ENCODE data around the gene BPIFB4.

Gene BPIFB4

GRCh38 chr20:33124994-33125393, 45.6 kb downstream of the BPIFB4 start:
- Histone ChIP-seq H3K79me2 (ENCODE audit: low read length) (no peaks in the 10 kb centered on the region), H3K4me1 (ENCODE audit: low read length) (0 out of 2 replicates have a peak, but pooled peaks cover 3% of the 10 kb centered on the region), H4K20me1 (ENCODE audit: insufficient read depth, low read length) (no peaks in the 10 kb centered on the region), H3K36me3 (replicated peaks; ENCODE audit: insufficient read depth, low read length) (no peaks in the 10 kb centered on the region), H3K9me3 (replicated peaks; ENCODE audit: insufficient read depth, low read length) (no peaks in the 10 kb centered on the region), H3K9me2 (replicated peaks; ENCODE audit: insufficient read depth, low read length) (no peaks in the 10 kb centered on the region), H3K9ac (ENCODE audit: low read length) (no peak overlapping the region), H3K27ac (ENCODE audit: low read length) (no peak overlapping the region), H3F3A (ENCODE audit: insufficient read depth, low read length) (no peaks in the 10 kb centered on the region), H3K4me2 (ENCODE audit: low read depth, low read length) (no peak overlapping the region), H3K27me3 (replicated peaks; ENCODE audit: insufficient read depth, low read length) (peaks cover 33% of the 10 kb centered on the region), H3K4me3 (ENCODE audit: low read length) (no peak overlapping the region), H2AFZ (ENCODE audit: low read length) (no peak overlapping the region)
- DNase-seq: no peak
- TF ChIP-seq EZH2 (optimal IDR thresholded peaks at IDR 0.05; ENCODE audit: low read depth, low read length): no peak
- no peak for TF ChIP-seq EZH2phosphoT487 (IDR thresholded peaks at IDR 0.05; ENCODE audit: low read length)
- no peak for TF ChIP-seq CTCF (IDR thresholded peaks at IDR 0.05; ENCODE audit: low read length)

- H3K4me1 ChIP-seq (ENCODE audit: low read length): no peaks in the 10 kb centered on the region
- no peaks in the 10 kb centered on the region for H3K9me3 ChIP-seq (replicated peaks; ENCODE audit: insufficient read depth, low read length)
- no peak overlapping the region for H3K9ac ChIP-seq (ENCODE audit: low read length)
- no peak overlapping the region for H3K4me3 ChIP-seq (ENCODE audit: low read length)
- peaks cover 33% of the 10 kb centered on the region for H3K27me3 ChIP-seq (replicated peaks; ENCODE audit: insufficient read depth, low read length)
- H2AFZ ChIP-seq (ENCODE audit: low read length): no peak overlapping the region
- H3K79me2 ChIP-seq (ENCODE audit: low read length): no peaks in the 10 kb centered on the region
- no peaks in the 10 kb centered on the region for H3K9me2 ChIP-seq (replicated peaks; ENCODE audit: insufficient read depth, low read length)
- H3F3A ChIP-seq (ENCODE audit: insufficient read depth, low read length): no peaks in the 10 kb centered on the region
- H4K20me1 ChIP-seq (ENCODE audit: insufficient read depth, low read length): no peaks in the 10 kb centered on the region
- H3K27ac ChIP-seq (ENCODE audit: low read length): no peak overlapping the region
- H3K36me3 ChIP-seq (replicated peaks; ENCODE audit: insufficient read depth, low read length): no peaks in the 10 kb centered on the region
- no peak for DNase-seq
- no peak overlapping the region for H3K4me2 ChIP-seq (ENCODE audit: low read depth, low read length)
- TF ChIP-seq EZH2phosphoT487 (IDR thresholded peaks at IDR 0.05; ENCODE audit: low read length) (no peak), EZH2 (optimal IDR thresholded peaks at IDR 0.05; ENCODE audit: low read depth, low read length) (no peak), CTCF (IDR thresholded peaks at IDR 0.05; ENCODE audit: low read length) (no peak)
Measured at GRCh38 chr20:33125983-33126382, 46.5 kb downstream of the BPIFB4 start.

GRCh38 chr20:33127422-33128097, 48.1 kb downstream of the BPIFB4 start:
- no peak overlapping the region for H3K9ac ChIP-seq (ENCODE audit: low read length)
- no peaks in the 10 kb centered on the region for H3K9me3 ChIP-seq (replicated peaks; ENCODE audit: insufficient read depth, low read length)
- H3F3A ChIP-seq (ENCODE audit: insufficient read depth, low read length): no peaks in the 10 kb centered on the region
- no peaks in the 10 kb centered on the region for H3K9me2 ChIP-seq (replicated peaks; ENCODE audit: insufficient read depth, low read length)
- H3K27me3 ChIP-seq (replicated peaks; ENCODE audit: insufficient read depth, low read length): peaks cover 41% of the 10 kb centered on the region
- H3K4me3 ChIP-seq (ENCODE audit: low read length): no peak overlapping the region
- no peak overlapping the region for H2AFZ ChIP-seq (ENCODE audit: low read length)
- TF ChIP-seq EZH2 (optimal IDR thresholded peaks at IDR 0.05; ENCODE audit: low read depth, low read length) (no peak), EZH2phosphoT487 (IDR thresholded peaks at IDR 0.05; ENCODE audit: low read length) (no peak), CTCF (IDR thresholded peaks at IDR 0.05; ENCODE audit: low read length) (no peak)
- no peaks in the 10 kb centered on the region for H3K36me3 ChIP-seq (replicated peaks; ENCODE audit: insufficient read depth, low read length)
- H3K27ac ChIP-seq (ENCODE audit: low read length): no peak overlapping the region
- no peak for DNase-seq
- H4K20me1 ChIP-seq (ENCODE audit: insufficient read depth, low read length): no peaks in the 10 kb centered on the region
- H3K79me2 ChIP-seq (ENCODE audit: low read length): no peaks in the 10 kb centered on the region
- no peaks in the 10 kb centered on the region for H3K4me1 ChIP-seq (ENCODE audit: low read length)
- no peak overlapping the region for H3K4me2 ChIP-seq (ENCODE audit: low read depth, low read length)
